Measurements from ENCODE around the gene LAMA2.
"Not testable (repeated sequence)": the region's sequence is repeated elsewhere in the genome, so short reads cannot be mapped to it uniquely, and the experiment has no call there.

Gene LAMA2

DNA sequence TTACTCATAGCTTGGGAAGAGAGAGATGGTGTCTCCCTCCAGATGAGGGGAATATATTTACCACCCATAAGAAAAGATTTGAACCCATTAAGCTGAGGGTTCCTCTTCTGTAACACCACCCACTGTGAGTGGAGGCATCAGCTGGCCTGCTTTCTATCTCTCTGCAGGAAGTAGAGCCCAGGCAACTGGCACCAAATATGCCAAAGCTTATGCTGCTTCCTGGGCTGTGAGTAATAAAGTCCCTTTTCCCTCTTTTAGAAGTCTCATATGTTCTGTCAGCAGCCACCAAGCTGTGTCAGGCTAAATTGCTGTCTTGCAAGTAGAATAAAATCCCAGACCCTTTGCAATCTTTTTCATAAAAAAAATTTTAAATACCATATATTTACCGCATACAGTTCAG lies 241.4 kb downstream of the LAMA2 start:
- Mint-ChIP-seq H3K4me1 (no peaks in the 10 kb centered on the region), H3K36me3 (ENCODE audit: low read depth) (no peaks in the 10 kb centered on the region), H3K27me3 (no peaks in the 10 kb centered on the region), H3K4me3 (no peak overlapping the region), H3K27ac (no peak overlapping the region), H3K9me3 (no peaks in the 10 kb centered on the region)
- ATAC-seq (no peak), DNase-seq (no peak)

DNA sequence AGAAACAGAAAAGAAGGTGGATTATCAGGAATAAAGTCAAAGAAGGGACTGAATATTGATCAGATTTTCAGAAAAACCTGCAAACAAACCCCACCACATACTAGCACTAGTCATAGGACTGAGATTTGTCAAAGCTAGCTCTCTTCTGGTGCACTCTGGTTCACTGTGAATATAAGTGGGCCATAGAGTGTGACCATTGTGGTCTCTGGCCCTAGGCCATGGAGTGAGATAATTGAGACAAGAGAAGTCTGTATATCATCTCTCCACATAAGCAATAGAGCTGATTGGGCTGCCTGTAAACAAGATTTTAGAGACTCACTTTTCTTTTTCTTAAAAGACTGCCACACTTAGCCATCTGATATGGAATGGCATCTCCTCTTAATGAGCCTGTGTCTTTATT lies 247.2 kb downstream of the LAMA2 start:
- no peaks in the 10 kb centered on the region for H3K9me3 Mint-ChIP-seq
- H3K4me3 Mint-ChIP-seq: no peak overlapping the region
- no peak for ATAC-seq
- no peaks in the 10 kb centered on the region for H3K36me3 Mint-ChIP-seq (ENCODE audit: low read depth)
- H3K27ac Mint-ChIP-seq: no peak overlapping the region
- H3K4me1 Mint-ChIP-seq: no peaks in the 10 kb centered on the region
- DNase-seq: no peak
- peaks cover 6% of the 10 kb centered on the region for H3K27me3 Mint-ChIP-seq

DNA sequence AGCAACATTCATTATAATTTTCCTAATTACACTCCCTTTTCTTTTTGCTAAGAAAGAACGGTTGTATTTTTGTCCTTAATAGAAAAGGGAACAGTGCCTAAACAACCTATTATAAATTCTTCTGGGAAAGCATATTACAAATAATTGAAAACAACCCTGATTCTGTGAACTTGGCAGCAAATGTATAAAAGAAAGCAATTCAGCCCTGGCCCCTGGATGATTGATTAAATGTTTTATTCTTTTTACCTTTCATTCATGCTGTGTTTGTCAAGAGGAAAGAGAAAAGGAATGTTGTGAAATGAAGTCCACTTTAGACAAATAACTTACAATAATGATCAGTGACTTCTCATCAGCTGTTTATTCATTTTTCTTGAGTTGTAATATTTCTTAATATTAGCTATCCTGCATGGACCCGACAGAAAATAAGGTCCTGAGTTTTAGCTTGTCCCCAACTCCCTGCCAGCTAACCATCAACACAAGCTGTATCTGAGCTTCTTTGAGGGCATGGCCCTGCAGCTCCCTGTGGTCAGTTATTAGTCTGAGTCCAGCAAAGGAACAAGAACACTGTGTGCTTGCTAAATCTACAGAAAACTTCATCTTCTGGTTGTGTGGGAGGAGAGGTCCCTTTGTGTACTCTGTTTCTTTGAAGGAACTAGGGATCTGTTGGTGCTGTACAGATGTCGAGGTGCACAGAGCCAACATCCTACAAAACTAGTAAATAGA lies 248.2 kb downstream of the LAMA2 start:
- H3K27ac Mint-ChIP-seq: no peak overlapping the region
- H3K4me1 Mint-ChIP-seq: no peaks in the 10 kb centered on the region
- DNase-seq: no peak
- no peaks in the 10 kb centered on the region for H3K9me3 Mint-ChIP-seq
- ATAC-seq: no peak
- H3K4me3 Mint-ChIP-seq: no peak overlapping the region
- peaks cover 8% of the 10 kb centered on the region for H3K27me3 Mint-ChIP-seq
- no peaks in the 10 kb centered on the region for H3K36me3 Mint-ChIP-seq (ENCODE audit: low read depth)

DNA sequence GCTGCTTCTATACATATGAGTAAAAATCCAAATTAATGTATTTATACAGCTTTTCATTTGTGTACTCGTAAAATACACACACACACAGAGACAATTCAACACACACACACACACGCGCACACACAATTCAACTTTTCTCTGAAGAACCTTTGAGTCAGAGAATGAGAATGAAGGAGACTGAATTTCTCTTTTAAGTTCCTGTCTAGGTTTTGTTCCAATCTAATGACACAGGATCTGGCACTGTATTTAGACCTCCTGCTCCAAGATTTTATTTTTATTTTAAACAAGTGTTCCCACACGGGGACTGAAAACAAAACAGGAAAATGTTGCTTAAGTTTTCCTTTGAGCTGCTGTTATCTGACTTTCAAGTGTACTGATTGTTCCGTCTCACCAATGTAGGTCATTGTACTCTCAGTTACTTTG lies 250.8 kb downstream of the LAMA2 start:
- Mint-ChIP-seq H3K27ac (no peak overlapping the region), H3K36me3 (ENCODE audit: low read depth) (no peaks in the 10 kb centered on the region), H3K4me1 (no peaks in the 10 kb centered on the region), H3K9me3 (no peaks in the 10 kb centered on the region), H3K4me3 (no peak overlapping the region), H3K27me3 (peaks cover 8% of the 10 kb centered on the region)
- no peak for ATAC-seq
- DNase-seq: no peak

DNA sequence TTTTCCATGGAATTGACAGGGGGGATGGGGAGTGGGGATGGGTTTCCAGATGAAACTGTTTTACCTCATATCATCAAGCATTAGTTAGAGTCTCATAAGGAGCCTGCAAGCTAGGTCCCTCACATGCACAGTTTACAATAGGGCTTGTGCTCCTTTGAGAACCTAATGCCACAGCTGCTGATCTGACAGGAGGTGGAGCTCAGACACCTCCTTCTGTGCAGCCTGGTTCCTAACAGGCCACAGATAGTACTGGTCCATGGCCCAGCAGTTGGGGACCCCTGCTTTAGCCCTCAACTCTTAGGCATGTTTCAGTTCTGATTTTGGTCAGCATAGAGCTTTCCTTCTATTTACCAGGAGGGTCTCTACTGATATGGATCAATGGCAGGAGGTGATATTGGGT lies 251.6 kb downstream of the LAMA2 start:
- H3K36me3 Mint-ChIP-seq (ENCODE audit: low read depth): no peaks in the 10 kb centered on the region
- ATAC-seq (no peak), DNase-seq (no peak)
- no peak overlapping the region for H3K4me3 Mint-ChIP-seq
- no peak overlapping the region for H3K27ac Mint-ChIP-seq
- H3K27me3 Mint-ChIP-seq: peaks cover 8% of the 10 kb centered on the region
- H3K4me1 Mint-ChIP-seq: no peaks in the 10 kb centered on the region
- no peaks in the 10 kb centered on the region for H3K9me3 Mint-ChIP-seq

DNA sequence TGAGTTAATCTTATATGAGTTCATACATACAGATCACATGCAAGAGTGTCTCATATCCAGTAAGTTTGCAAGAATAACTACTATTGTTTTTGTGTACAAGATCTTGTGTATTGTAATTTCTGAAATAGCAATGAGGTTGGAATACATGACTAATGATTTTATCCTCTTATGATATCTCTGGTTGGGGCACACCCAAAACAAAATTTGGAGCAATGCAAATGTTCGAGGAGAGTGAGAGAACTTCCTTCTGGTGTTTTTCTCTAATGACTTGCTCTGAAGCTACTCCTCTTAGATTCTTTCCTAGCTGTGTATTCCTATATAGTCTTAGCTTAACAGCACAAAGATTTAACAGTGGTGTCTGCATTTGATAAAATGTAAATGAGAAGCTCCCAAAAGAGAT lies 252.5 kb downstream of the LAMA2 start:
- H3K9me3 Mint-ChIP-seq: no peaks in the 10 kb centered on the region
- H3K27me3 Mint-ChIP-seq: peaks cover 8% of the 10 kb centered on the region
- no peak overlapping the region for H3K4me3 Mint-ChIP-seq
- ATAC-seq (no peak), DNase-seq (no peak)
- H3K4me1 Mint-ChIP-seq: no peaks in the 10 kb centered on the region
- no peaks in the 10 kb centered on the region for H3K36me3 Mint-ChIP-seq (ENCODE audit: low read depth)
- no peak overlapping the region for H3K27ac Mint-ChIP-seq

DNA sequence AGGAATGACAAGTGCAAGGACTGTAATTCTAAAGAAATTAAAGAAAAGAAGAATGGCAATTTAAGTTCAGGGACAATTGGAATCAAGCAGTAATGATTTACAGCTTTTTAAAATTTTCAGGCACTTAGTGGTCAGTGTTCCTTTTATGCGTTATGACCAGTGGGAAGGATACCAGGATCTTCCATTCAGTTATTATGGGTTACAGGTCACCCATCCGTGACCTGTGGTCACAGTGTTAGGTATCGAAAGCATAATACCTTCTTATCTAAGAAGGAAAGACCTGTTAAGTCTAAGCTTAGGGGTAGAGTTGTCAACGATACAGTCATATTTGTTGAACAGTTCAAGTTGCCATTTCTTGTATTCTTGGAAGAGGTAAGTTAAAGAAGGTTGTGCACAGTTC lies 253.8 kb downstream of the LAMA2 start:
- peaks cover 7% of the 10 kb centered on the region for H3K27me3 Mint-ChIP-seq
- ATAC-seq: no peak
- H3K4me1 Mint-ChIP-seq: no peaks in the 10 kb centered on the region
- no peak for DNase-seq
- H3K27ac Mint-ChIP-seq: no peak overlapping the region
- no peaks in the 10 kb centered on the region for H3K9me3 Mint-ChIP-seq
- H3K36me3 Mint-ChIP-seq (ENCODE audit: low read depth): no peaks in the 10 kb centered on the region
- no peak overlapping the region for H3K4me3 Mint-ChIP-seq

DNA sequence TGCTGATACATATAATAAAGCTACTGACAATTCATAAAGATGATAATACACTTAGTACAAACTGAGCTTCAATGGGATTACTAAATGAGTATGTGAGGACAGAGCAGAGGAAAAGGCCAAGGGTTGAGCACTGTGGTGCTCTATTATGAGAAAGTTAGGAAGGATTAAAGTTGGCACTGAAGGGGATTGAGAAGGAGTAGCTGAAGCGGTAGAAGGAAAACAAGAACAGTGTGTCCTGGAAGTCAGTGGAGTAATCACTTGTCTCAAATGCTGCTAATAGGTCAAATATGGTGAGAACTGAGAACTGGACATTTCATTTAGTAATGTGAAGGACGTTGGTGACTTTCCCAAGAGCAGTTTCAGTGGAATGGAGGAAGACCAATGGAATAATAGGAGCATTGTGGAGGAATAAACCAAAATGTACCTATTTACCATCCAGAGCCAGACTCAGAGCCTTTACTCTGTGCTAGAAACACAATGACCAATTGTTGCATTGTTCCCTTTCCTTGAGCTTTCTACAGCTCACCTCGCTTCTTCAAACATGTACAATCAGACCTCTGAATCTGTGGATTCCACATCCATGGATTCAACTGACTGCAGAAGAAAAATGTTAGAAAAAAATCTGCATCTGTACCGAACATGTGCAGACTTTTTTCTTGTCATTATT lies 255.9 kb downstream of the LAMA2 start:
- no peaks in the 10 kb centered on the region for H3K9me3 Mint-ChIP-seq
- peaks cover 5% of the 10 kb centered on the region for H3K27me3 Mint-ChIP-seq
- H3K4me1 Mint-ChIP-seq: no peaks in the 10 kb centered on the region
- H3K4me3 Mint-ChIP-seq: no peak overlapping the region
- H3K27ac Mint-ChIP-seq: no peak overlapping the region
- DNase-seq: no peak
- no peaks in the 10 kb centered on the region for H3K36me3 Mint-ChIP-seq (ENCODE audit: low read depth)
- ATAC-seq: no peak

DNA sequence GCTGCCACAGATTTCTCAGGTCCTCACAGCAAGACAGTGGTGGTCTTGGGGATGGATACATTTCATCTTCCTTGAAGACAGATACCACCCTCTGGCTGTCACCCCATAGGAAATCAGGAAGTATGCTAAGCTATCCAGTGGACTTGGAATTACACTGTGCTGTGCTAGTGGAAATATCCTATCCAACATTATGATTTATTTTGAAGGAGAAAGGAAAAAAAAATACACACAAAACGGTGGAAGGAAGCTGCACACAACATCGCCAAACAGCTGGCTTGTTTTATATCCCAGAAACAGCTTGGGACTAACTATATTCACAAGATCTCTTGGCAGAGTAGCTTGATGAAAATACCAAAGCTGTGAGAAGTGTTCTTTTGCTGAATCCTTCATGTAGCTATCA lies 257.6 kb downstream of the LAMA2 start:
- no peak overlapping the region for H3K4me3 Mint-ChIP-seq
- no peaks in the 10 kb centered on the region for H3K36me3 Mint-ChIP-seq (ENCODE audit: low read depth)
- no peaks in the 10 kb centered on the region for H3K27me3 Mint-ChIP-seq
- DNase-seq (no peak), ATAC-seq (no peak)
- H3K9me3 Mint-ChIP-seq: no peaks in the 10 kb centered on the region
- no peak overlapping the region for H3K27ac Mint-ChIP-seq
- H3K4me1 Mint-ChIP-seq: no peaks in the 10 kb centered on the region

DNA sequence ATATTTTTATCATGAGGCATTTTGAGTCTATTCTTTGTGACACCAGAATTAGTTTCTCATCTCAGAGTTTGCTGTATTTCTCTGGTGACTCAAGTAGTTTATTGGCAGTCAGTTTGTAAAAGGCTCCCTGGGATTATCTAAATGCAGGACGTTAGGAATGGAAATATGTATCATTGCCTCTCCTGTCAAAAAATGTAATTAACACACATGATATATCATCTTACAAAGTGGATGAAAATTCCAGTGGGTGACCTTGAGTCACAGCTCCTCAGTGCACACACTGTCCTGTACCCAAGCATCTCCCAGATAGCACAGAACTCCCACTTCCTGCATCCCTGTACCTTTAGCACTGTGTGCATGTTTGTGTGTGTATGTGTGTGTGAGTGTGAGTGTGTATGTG lies 258.6 kb downstream of the LAMA2 start:
- no peak overlapping the region for H3K4me3 Mint-ChIP-seq
- H3K27me3 Mint-ChIP-seq: no peaks in the 10 kb centered on the region
- DNase-seq (no peak), ATAC-seq (no peak)
- H3K4me1 Mint-ChIP-seq: no peaks in the 10 kb centered on the region
- H3K27ac Mint-ChIP-seq: no peak overlapping the region
- no peaks in the 10 kb centered on the region for H3K36me3 Mint-ChIP-seq (ENCODE audit: low read depth)
- H3K9me3 Mint-ChIP-seq: no peaks in the 10 kb centered on the region

DNA sequence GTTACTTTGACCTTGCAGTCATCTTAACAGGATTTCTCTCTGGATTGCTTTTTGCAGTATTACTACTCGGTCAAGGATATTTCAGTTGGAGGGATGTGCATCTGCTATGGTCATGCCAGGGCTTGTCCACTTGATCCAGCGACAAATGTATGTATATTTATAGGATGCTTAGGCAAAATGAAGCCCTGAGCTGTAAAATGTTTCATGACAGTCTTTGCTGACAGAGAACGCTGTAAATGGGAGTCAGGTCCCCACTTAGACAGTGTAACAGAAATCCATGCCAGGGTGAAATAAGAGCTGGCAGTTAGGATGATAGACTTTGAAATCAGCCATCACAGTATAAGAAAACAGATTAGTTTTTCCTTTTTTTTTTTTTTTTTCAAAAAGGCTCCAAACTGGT lies 264.0 kb downstream of the LAMA2 start:
- ATAC-seq (no peak), DNase-seq (no peak)
- H3K4me1 Mint-ChIP-seq: no peaks in the 10 kb centered on the region
- H3K27me3 Mint-ChIP-seq: no peaks in the 10 kb centered on the region
- H3K4me3 Mint-ChIP-seq: no peak overlapping the region
- H3K27ac Mint-ChIP-seq: no peak overlapping the region
- no peaks in the 10 kb centered on the region for H3K36me3 Mint-ChIP-seq (ENCODE audit: low read depth)
- H3K9me3 Mint-ChIP-seq: no peaks in the 10 kb centered on the region

DNA sequence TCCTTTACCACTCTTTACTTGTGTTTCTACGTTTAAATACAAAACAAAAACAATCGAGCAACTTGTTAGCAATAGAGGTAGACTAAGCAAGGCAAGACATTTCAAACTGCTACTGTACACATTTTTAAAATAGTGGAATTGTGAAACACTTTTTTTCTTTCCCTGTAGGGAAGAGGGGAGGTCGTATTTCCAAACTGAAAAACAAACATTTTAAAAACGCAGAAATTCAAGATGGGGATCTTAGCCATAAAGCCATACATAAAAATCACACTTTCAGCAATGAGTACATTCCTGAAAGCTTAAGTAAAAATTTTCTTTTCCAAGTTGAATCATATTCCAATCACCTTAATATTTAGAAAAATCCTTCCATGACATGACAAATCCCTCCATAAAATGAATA lies 267.6 kb downstream of the LAMA2 start:
- no peak overlapping the region for H3K27ac Mint-ChIP-seq
- DNase-seq (no peak), ATAC-seq (no peak)
- H3K4me3 Mint-ChIP-seq: no peak overlapping the region
- no peaks in the 10 kb centered on the region for H3K36me3 Mint-ChIP-seq (ENCODE audit: low read depth)
- H3K9me3 Mint-ChIP-seq: no peaks in the 10 kb centered on the region
- no peaks in the 10 kb centered on the region for H3K27me3 Mint-ChIP-seq
- no peaks in the 10 kb centered on the region for H3K4me1 Mint-ChIP-seq

DNA sequence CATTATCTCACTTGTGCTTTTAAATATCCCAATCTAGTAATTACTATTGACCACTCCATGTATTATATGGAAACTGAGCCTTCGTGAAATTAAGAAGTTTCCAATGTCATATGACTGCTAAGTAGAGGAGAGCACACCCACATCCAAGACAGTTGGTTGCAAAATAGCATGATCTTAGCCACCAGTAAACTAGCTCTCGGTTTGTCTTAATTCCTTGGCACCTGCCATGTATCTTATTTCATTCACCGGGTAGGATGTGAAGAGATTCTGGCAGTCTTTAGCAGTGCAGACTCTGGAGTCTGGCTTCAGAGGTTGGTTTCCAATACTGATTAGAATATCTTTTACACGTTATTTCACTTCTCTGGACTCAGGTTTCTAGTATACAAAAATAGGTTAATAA lies 270.3 kb downstream of the LAMA2 start:
- no peaks in the 10 kb centered on the region for H3K9me3 Mint-ChIP-seq
- ATAC-seq (no peak), DNase-seq (no peak)
- no peak overlapping the region for H3K4me3 Mint-ChIP-seq
- H3K36me3 Mint-ChIP-seq (ENCODE audit: low read depth): no peaks in the 10 kb centered on the region
- no peaks in the 10 kb centered on the region for H3K4me1 Mint-ChIP-seq
- no peak overlapping the region for H3K27ac Mint-ChIP-seq
- no peaks in the 10 kb centered on the region for H3K27me3 Mint-ChIP-seq

DNA sequence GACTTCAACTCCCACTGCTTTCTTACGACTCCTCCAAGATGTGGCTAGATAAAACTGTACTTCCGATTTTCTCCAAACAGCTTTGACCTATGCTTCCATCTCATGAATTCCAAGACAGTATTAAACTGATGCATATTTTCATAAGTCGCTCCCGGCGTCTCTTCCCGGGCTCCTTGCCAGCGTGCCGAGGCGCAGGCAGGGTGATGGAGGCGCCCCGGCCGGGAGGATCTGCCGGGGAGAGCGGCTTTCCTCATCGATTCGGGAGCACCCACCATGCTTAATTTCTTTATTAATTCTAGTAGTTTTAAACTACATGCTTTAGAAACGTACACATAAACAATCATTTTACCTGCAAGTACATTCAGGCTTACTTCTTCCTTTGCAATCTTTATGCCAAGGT lies 276.3 kb downstream of the LAMA2 start:
- not testable (repeated sequence) for H3K4me1 Mint-ChIP-seq; H3K9me3 Mint-ChIP-seq; H3K36me3 Mint-ChIP-seq (ENCODE audit: low read depth); ATAC-seq; DNase-seq; H3K27ac Mint-ChIP-seq; H3K27me3 Mint-ChIP-seq; H3K4me3 Mint-ChIP-seq

DNA sequence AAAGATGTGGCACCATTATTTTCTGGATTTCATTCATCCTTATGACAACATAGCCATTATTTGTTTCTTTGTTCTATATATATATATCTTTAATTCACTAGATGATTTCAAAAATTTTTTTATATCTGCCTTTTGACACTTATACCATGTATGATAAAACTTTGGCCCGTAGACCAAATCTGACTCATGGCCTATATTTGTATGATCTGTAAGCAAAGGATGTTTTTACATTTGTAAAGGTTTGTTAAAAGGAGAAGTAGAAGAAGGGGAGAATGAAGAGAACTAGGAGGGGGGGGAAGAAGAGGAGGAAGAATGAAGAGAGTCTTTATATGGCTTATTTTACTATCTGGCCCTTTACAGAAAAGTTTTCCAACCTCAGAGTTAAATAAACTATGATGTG lies 279.7 kb downstream of the LAMA2 start:
- no peaks in the 10 kb centered on the region for H3K4me1 Mint-ChIP-seq
- no peaks in the 10 kb centered on the region for H3K36me3 Mint-ChIP-seq (ENCODE audit: low read depth)
- H3K27ac Mint-ChIP-seq: no peak overlapping the region
- H3K27me3 Mint-ChIP-seq: no peaks in the 10 kb centered on the region
- ATAC-seq (no peak), DNase-seq (no peak)
- H3K4me3 Mint-ChIP-seq: no peak overlapping the region
- H3K9me3 Mint-ChIP-seq: no peaks in the 10 kb centered on the region

DNA sequence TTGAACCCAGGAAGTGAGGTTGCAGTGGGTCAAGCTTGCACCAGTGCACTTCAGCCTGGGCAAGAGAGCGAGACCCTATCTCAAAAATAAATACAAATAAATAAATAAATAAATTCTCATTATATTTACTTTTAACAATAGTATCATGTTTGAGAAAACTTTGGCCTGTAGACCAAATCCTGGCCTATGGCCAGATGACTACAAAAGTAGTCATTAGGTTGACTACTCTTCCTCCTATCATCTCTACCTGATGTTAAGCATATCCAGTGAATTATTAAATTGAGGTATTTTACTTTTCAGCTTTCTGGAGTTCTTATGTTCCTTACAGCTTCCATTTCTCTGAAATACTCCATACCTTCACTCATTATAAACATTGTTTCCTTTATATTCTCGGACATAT lies 280.6 kb downstream of the LAMA2 start:
- no peak for DNase-seq
- H3K4me3 Mint-ChIP-seq: no peak overlapping the region
- no peaks in the 10 kb centered on the region for H3K36me3 Mint-ChIP-seq (ENCODE audit: low read depth)
- H3K27me3 Mint-ChIP-seq: no peaks in the 10 kb centered on the region
- H3K27ac Mint-ChIP-seq: no peak overlapping the region
- H3K4me1 Mint-ChIP-seq: no peaks in the 10 kb centered on the region
- no peak for ATAC-seq
- no peaks in the 10 kb centered on the region for H3K9me3 Mint-ChIP-seq

Data from activated naive CD8-positive, alpha-beta T cell treated with anti-CD3 and anti-CD28 coated beads, Interleukin-2, amount 50 U/mL, for 24 hours (primary cell).